GM12878 (cell line): Measurements from ENCODE around the gene OAS1. TPM values are rescaled to one million over a fixed set of nuclear protein-coding genes. Genes with fewer than 3 reads are reported as not detected.

Experiments
- ATAC-seq: fragments of 200-7000 bp; cut with Tn5 transposase; 3 replicates; pipeline ENCODE4 v1.9.1; 2020; ENCODE audit warnings: mild to moderate bottlenecking, moderate library complexity
- BruUV-seq: library from RNA; stranded (reverse); fragments of 400-500 nt; replicated peaks from 2 replicates; lab custom pipeline; 2021; lab: Mats Ljungman, UMichigan
- CTCF ChIA-PET: fragments of 300-600 bp; sonication (Branson Sonifier 250); formaldehyde crosslinking; extraction: SDS; loops from one replicate; lab custom pipeline; 2021; ENCODE audit warnings: inconsistent platforms; lab: Yijun Ruan, JAX
- POLR2A ChIA-PET: fragments of 350-600 bp; formaldehyde crosslinking; extraction: SDS; loops from one replicate; lab custom pipeline; 2021; ENCODE audit warnings: inconsistent platforms; lab: Charles Lee
- RAD21 ChIA-PET: fragments of 300-600 bp; sonication (Branson Sonifier 250); formaldehyde crosslinking; loops from one replicate; lab custom pipeline; 2023; ENCODE audit warnings: antibody characterized with exemption; ENCODE audit not compliant: unreplicated experiment; lab: Charles Lee
- SMC1A ChIA-PET: fragments of 300-600 bp; sonication (Branson Sonifier 250); formaldehyde crosslinking; loops from one replicate; lab custom pipeline; 2023; ENCODE audit not compliant: unreplicated experiment, uncharacterized antibody; lab: Charles Lee
- DNase-seq: peaks from one replicate; pipeline ENCODE4 v3.0.0-alpha.2; 2011; ENCODE audit warnings: low read depth, low spot score
- FAIRE-seq: peaks from 3 replicates; lab custom pipeline; 2011; peaks lifted over from hg19 to GRCh38; lab: Jason Lieb, UNC
- H2AFZ ChIP-seq: 2 replicates; pipeline ENCODE4 v1.6.0; 2011; ENCODE audit warnings: low read depth, low read length, control low read depth; ENCODE audit not compliant: control insufficient read depth
- H3K27ac ChIP-seq: 2 replicates; pipeline ENCODE4 v1.5.1; 2011; ENCODE audit warnings: control low read depth; ENCODE audit not compliant: control insufficient read depth, insufficient read depth
- H3K27me3 ChIP-seq, 2 experiments: replicated peaks in 1 of 2; 2 replicates each; pipeline versions ENCODE4 v1.6.0 to v1.6.1; 2011; ENCODE audit warnings: low read length in 1 of 2; ENCODE audit not compliant: control insufficient read depth in 2 of 2, insufficient read depth in 2 of 2
- H3K36me3 ChIP-seq, 2 experiments: 2 replicates each; pipeline ENCODE4 v1.5.1; 2011; ENCODE audit warnings: low read length in 1 of 2; ENCODE audit not compliant: control insufficient read depth in 2 of 2, insufficient read depth in 2 of 2
- H3K4me1 ChIP-seq: 2 replicates; pipeline ENCODE4 v1.6.1; 2011; ENCODE audit warnings: mild to moderate bottlenecking, low read length, moderate library complexity, mixed read lengths; ENCODE audit not compliant: control insufficient read depth, insufficient read depth
- H3K4me2 ChIP-seq: 2 replicates; pipeline ENCODE4 v1.6.0; 2011; ENCODE audit warnings: control low read depth; ENCODE audit not compliant: control insufficient read depth, insufficient read depth
- H3K4me3 ChIP-seq: fragments of 200-600 bp; sonication (generic); 2 replicates; pipeline ENCODE4 v1.5.1; 2016
- H3K79me2 ChIP-seq: 2 replicates; pipeline ENCODE4 v1.6.0; 2011; ENCODE audit warnings: low read length; ENCODE audit not compliant: control insufficient read depth, insufficient read depth
- H3K9ac ChIP-seq: 2 replicates; pipeline ENCODE4 v1.8.0; 2011; ENCODE audit warnings: low read length, control low read depth, mixed read lengths; ENCODE audit not compliant: control insufficient read depth, insufficient read depth
- H3K9me3 ChIP-seq: replicated peaks from 3 replicates; pipeline ENCODE4 v1.5.1; 2011; ENCODE audit warnings: mild to moderate bottlenecking, low read length; ENCODE audit not compliant: control insufficient read depth, insufficient read depth
- H4K20me1 ChIP-seq: 2 replicates; pipeline ENCODE4 v1.6.0; 2011; ENCODE audit not compliant: control insufficient read depth, insufficient read depth
- BHLHE40 ChIP-seq, 2 experiments: fragments of 450-650 bp in 1 of 2; IDR thresholded peaks; 2 replicates each; pipeline ENCODE4 v1.6.1; 2011 to 2017; ENCODE audit warnings: low read depth in 2 of 2, borderline replicate concordance in 1 of 2, improper control_type of control experiment in 1 of 2, low read length in 1 of 2, mild to moderate bottlenecking in 1 of 2
- BMI1 ChIP-seq: fragments of 450-650 bp; IDR thresholded peaks from 2 replicates; pipeline ENCODE4 v1.6.1; 2016; ENCODE audit warnings: mild to moderate bottlenecking, moderate library complexity, borderline replicate concordance
- CBFB ChIP-seq: IDR thresholded peaks from 2 replicates; pipeline ENCODE4 v1.6.1; 2016; ENCODE audit warnings: antibody characterized with exemption, low read depth
- MYB ChIP-seq: fragments of 150-350 bp; IDR thresholded peaks from 2 replicates; pipeline ENCODE4 v1.6.1; 2014; ENCODE audit warnings: mild to moderate bottlenecking, low read depth, low read length, borderline replicate concordance
- NFYB ChIP-seq: IDR thresholded peaks from 2 replicates; pipeline ENCODE4 v1.6.1; 2011; ENCODE audit warnings: low read depth, mild to moderate bottlenecking, low read length, improper control_type of control experiment, moderate library complexity; ENCODE audit not compliant: insufficient read depth
- RFX5 ChIP-seq: IDR thresholded peaks from 2 replicates; pipeline ENCODE4 v1.6.1; 2011; ENCODE audit warnings: low read depth, low read length, improper control_type of control experiment
- SMAD1 ChIP-seq: fragments of 450-650 bp; IDR thresholded peaks from 2 replicates; pipeline ENCODE4 v1.6.1; 2018; ENCODE audit warnings: mild to moderate bottlenecking, low read depth; ENCODE audit not compliant: partially characterized antibody
- WGBS: methylation state at CpG from one replicate; pipeline ENCODE4 v1.1.6; 2016; ENCODE audit warnings: low lambda C conversion rate; ENCODE audit not compliant: insufficient replicate concordance, insufficient coverage; ENCODE audit errors: missing lambda C conversion rate; 5-methylcytosine and 5-hydroxymethylcytosine counted together
- in situ Hi-C: fragments of 300-500 bp; cut with MboI; formaldehyde crosslinking; loops from 9 replicates; pipeline ENCODE4 v1.14.3; 2018; ENCODE audit warnings: mixed read lengths
- intact Hi-C: fragments of 100-400 bp; cut with micrococcal nuclease; formaldehyde crosslinking; loops from one replicate; pipeline ENCODE4 v1.14.2; 2022; ENCODE audit not compliant: unreplicated experiment
- polyA plus RNA-seq, 11 experiments: library from polyadenylated mRNA; depleted of rRNA in 4 of 11; unstranded in 6 of 11; stranded (reverse) in 5 of 11; fragments of >200 nt; fragmentation: Nextera tagmentation in 4 of 11; fragmentation: Illumina TruSeq in 1 of 11; extraction: Ambion mirVana in 4 of 11; extraction: Trizol in 1 of 11; gene quantifications; 1 replicate in 1 of 11; 2 replicates in 10 of 11; pipeline versions ENCODE4 v1.2.1 to v1.2.3, GENCODE V29; 2011 to 2016; ENCODE audit warnings: inconsistent platforms in 2 of 11, missing spikeins in 2 of 11, low read depth in 1 of 11
- total RNA-seq, 4 experiments: library from RNA; depleted of rRNA in 3 of 4; stranded (reverse); fragments of >200 nt in 3 of 4; fragmentation: Illumina TruSeq in 1 of 4; extraction: Trizol in 1 of 4; gene quantifications; 2 replicates each; pipeline versions ENCODE4 v1.2.1 to v1.2.3, GENCODE V29; 2013 to 2021
- TF ChIP-seq, protein P1 (sequence below): IDR thresholded peaks from 2 replicates; pipeline ENCODE4 v1.6.1; 2011; ENCODE audit warnings: low read depth, low read length, improper control_type of control experiment, borderline replicate concordance

Gene OAS1
- total and polyA plus RNA-seq, 10 of the 15 experiments (the other 5 are each of a cell fraction or from before 2014, with no cell fraction given): 44.7 to 287 (median 64.3) TPM

DNA sequence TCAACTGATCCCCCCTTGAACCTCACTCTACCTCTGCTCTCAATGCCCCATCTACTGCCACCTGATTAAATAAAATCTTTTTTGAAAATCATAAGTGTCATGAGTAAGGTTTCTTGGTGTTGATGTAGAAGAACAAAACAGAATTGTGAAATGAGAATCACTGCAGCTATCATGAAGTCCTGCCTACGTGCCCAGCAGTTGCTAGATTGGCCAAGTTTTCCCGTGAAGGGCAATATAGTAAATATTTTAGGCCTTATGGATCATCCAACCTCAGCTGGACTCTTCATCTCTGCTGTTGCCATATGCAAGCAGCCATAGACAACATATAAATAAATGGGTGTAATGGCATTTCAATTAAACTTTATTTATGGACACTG lies 26.4 kb downstream of the OAS1 start:
- no peaks in the 10 kb centered on the region for H3K79me2 ChIP-seq
- no peak overlapping the region for H2AFZ ChIP-seq
- no peaks in the 10 kb centered on the region for H3K27me3 ChIP-seq
- in situ Hi-C loops: no loop called here
- H3K36me3 ChIP-seq: no peaks in the 10 kb centered on the region
- ChIA-PET POLR2A (interaction anchor here (0.8 to 1.3 kb wide), 3 partner anchors 13 to 324 kb away, joined by 3 read pairs; no protein-coding TSS in a partner anchor), RAD21 (interaction anchor here (0.8 kb wide), 1 partner anchor 32 kb away, joined by 4 read pairs; no protein-coding TSS in a partner anchor), SMC1A (interaction anchor here (0.9 to 2.6 kb wide), 4 partner anchors 9 to 33 kb away, joined by 3 to 14 read pairs (median 4); partner anchors contain the start of gene OAS1), CTCF (no interaction called here)
- intact Hi-C loops: no loop called here
- no peaks in the 10 kb centered on the region; the same call in 1 of the 2 replicates for H3K4me1 ChIP-seq
- H4K20me1 ChIP-seq: no peaks in the 10 kb centered on the region
- no TSS peak for BruUV-seq
- H3K4me2 ChIP-seq: no peak overlapping the region
- TF ChIP-seq BMI1: no peak
- TF ChIP-seq RFX5: no peak
- TF ChIP-seq CBFB: no peak
- TF ChIP-seq MYB: no peak
- TF ChIP-seq, protein P1, sequence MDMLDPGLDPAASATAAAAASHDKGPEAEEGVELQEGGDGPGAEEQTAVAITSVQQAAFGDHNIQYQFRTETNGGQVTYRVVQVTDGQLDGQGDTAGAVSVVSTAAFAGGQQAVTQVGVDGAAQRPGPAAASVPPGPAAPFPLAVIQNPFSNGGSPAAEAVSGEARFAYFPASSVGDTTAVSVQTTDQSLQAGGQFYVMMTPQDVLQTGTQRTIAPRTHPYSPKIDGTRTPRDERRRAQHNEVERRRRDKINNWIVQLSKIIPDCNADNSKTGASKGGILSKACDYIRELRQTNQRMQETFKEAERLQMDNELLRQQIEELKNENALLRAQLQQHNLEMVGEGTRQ: no peak
- no peak for TF ChIP-seq NFYB
- no peak for TF ChIP-seq SMAD1
- TF ChIP-seq BHLHE40 (IDR thresholded peaks at IDR 0.05; ENCODE audit: borderline replicate concordance in 1 of 2, low read depth in 2 of 2, low read length in 1 of 2): no peak
- H3K9ac ChIP-seq: no peak overlapping the region
- no peak overlapping the region for H3K4me3 ChIP-seq
- no peak overlapping the region for H3K27ac ChIP-seq
- no peak for FAIRE-seq
- DNase-seq: no peak
- no peaks in the 10 kb centered on the region; the same call in 2 of the 3 replicates for H3K9me3 ChIP-seq
- 76% methylated on average over 2 of the region's 2 CpGs for WGBS
- ATAC-seq: no peak
